ENCODE measurements around the gene LRBA. TPM values are rescaled to one million over a fixed set of nuclear protein-coding genes. Genes with fewer than 3 reads are reported as not detected.

Gene LRBA
- total RNA-seq, 1 experiment from 2014 or later = 23.0 TPM

DNA sequence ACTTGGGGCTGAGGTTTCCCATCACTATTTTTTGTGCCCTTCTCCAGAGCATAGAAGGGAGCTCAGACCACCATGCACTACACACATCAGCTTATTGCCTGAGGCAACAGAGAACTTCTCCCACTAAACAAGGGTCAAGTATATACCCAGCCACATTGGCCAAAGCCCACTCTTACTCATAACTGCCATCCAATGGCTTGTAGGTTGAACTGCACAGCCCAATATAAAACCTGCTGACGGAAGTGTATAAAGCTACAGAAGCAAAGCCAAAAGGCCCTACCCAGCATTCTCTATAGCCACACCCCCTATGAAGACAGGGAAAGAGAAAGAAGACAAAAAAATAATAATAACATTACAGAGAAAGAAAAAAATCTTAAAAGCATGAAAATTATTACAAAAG, 139.7 kb downstream of the LRBA start:
- no peak for DNase-seq (ENCODE audit: low read depth)

DNA sequence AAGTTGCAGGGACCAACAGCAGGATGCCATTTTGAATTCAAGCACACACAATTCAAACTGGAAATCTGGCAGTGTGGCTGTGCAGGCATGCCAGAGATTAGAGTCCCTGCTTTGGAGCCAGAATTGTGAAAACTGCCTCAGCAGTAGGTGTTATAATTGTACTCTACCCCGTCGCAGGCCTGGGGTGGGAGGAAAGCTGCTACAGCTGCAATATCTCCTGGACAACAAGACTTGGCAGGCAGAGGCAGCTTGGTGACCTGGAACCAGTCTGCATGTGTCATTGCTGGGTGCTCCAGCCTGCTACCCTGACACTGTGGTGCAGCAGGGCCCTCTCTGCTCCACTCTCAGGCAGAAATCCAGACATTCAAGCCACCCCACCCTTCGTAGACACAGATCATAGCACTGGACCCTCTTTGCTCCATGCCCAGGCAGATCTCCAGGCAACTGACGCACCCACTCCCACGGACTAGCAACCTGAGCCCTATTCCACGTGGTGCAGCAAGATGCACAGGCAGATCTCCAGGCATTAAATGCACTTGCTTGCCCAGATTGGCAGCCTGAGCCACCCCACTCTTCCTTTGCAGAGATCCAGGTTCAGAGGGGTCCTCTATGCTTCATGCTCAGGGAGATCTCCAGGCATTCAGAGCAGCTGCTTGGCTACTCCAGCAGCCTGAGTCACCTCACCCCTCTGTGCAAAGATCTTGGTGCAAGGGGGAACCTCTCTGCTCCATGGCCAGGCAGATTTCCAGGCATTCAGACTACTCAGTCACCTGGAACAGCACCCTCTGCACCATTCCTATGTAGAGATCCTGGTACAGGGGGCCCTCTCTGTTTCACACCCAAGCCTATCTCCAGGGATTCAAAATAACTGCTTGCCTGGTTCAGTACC, 140.5 kb downstream of the LRBA start:
- DNase-seq (ENCODE audit: low read depth) = no peak

DNA sequence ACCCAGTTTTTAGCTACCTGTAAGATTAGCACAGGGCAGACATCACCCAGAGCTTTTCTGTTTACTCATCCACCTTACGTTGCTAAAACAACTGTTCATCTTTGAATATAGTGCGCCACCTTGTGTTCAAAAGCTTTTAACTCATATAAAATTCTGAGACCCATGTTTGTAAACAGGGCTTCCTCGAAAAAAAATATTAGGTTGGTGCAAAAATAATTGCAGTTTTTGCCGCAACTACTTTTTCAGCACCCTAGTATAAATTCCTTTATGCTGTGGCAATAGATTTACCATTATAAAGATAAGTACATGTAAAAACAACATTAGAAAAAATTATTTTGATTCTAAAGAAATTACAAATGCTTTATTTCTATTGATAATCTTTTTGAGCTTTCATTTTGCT, 147.9 kb downstream of the LRBA start:
- DNase-seq (ENCODE audit: low read depth) = peak; percentile 68

DNA sequence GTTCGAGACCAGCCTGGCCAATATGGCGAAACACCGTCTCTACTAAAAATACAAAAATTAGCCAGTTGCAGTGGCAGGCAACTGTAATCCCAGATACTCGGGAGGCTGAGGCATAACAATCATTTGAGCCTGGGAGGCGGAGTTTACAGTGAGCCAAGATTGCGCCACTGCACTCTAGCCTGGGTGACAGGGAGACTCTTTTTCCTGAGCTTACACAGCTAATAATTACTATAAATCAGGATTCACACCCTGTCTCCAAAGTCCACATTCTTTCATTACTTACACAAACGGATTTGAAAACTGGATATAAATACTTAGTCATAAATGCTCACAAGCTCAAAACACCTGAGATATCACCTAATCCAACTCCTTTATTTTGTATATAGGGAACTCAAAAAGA, 151.6 kb downstream of the LRBA start:
- no peak for DNase-seq (ENCODE audit: low read depth)

DNA sequence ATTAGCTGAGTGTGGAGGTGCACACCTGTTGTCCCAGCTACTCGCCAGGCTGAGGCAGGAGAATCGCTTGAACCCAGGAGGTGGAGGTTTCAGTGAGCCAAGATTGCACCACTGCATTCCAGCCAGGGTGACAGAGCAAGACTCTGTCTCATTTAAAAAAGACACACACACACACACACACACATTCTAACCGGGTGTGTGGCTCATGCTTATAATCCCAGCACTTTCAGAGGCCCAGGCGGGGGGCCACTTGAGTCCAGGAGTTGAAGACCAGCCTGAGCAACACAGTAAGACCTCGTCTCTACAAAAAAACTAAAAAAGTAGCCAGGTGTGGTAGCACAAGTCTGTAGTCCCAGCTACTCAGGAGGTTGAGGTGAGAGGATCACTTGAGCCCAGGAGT, 152.3 kb downstream of the LRBA start:
- no peak for DNase-seq (ENCODE audit: low read depth)

DNA sequence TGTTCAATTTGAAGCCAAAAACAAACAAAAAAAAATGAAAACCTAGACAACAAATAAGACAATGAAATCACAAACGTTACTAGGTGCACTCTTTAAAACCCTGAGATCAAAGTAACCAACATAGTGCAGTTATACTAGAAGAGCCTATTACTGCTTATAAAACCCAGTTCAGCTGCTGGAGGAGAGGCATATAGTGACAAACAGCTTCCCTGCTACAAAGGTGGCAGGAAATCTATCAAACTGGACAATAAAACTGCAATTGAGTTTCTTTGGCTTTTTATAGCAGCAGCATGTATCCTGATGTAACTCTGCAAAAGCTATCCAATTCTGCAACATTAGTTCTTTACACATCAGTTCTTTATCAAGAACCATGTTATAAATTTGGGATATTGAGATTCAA, 155.6 kb downstream of the LRBA start:
- DNase-seq (ENCODE audit: low read depth) = no peak

DNA sequence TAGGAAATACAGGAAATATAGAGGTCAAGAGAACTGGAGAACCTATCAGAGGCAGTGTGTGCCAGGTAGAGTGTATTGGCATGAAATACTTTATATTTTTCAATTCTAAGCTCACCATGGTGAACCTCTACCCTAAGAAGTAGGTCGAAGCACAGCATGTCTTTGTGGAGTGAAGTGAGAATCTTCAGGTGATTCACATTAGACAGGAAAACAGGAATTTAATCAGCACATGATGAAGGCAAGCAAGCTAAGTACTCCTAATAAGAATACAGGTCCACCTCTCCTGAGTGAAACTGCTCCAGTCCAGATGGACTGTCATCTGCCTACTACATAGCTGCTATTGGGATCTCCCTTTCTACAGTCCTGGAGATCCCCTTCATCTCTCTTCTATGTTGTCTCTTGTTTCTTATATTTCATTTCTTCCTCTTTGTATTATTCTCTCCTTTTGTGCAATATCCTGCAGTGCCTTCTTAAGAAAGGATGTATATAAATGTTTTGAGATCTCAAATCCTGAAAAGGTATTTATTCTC, 159.0 kb downstream of the LRBA start:
- no peak for DNase-seq (ENCODE audit: low read depth)

DNA sequence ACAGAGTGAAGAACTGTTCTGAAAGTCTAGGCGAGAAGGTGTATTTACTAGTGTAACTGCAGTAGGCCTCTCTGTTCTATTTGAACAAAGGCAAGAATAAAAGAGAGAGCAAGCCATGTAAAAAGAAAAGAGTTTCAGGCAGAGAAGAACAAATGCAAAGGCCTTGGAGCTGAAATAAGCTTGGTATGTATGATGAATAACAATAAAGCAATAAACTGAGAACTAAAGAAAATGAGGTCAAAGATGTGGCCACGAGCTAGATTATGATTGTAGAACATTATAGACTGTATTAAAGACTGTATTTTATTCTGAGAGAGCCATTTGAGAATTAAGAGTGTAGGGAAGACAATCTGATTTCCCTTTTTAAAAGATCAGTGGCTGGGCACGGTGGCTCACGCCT, 160.5 kb downstream of the LRBA start:
- DNase-seq (ENCODE audit: low read depth) = no peak

DNA sequence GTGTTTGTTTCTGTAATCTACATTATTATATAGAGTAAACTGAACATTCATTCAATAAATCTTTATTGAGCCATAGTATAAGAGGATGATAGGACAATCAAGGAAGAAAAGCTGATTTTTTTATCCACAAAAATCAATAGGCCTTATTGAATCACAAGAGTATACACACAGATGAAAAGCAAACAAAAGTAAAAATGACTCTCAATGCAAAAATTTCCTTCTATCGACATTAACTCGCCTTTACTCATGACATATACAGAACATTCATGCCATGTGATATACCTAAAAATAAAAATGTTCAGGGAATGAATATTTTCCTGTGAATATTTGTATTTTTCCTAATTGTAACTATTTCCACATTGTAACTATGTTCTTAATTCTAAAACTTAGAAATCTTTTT, 161.2 kb downstream of the LRBA start:
- no peak for DNase-seq (ENCODE audit: low read depth)

DNA sequence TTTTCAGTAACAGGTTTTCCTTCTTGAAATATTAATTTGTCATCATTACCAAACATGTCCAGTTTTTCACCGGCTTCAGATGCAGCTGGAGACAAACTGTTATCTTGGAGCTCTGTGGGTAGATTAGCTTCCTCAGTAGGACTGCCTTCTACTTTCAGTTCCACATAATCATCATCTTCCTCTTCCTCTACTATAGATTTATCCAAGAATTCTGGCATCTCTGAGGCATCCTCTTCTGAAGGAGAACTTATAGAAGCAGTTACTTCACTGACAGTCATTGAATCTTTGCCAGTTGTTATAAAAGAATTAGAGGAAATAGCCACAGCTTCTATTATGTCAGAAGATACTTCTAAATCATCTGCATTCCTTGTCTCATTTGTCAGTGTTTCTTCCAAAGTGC, 162.9 kb downstream of the LRBA start:
- no peak for DNase-seq (ENCODE audit: low read depth)

DNA sequence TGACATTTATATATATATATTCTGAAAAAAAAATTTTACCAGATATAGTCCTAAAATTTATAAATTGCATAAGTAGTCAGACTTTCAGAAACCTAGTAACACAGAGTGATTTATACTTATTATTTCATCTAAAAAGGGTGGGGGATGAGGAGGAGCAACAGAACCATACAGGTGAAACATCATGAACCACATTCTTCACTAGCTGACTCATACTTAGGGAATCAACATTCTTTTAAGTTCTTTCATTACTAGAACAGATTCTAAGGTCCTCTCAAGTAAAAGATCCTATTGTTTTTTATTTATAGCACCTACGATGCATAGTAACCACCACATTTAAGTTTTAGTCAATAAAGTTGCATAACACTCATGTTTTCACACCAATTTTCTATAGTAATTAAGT, 166.1 kb downstream of the LRBA start:
- DNase-seq (ENCODE audit: low read depth) = peak; percentile 55

DNA sequence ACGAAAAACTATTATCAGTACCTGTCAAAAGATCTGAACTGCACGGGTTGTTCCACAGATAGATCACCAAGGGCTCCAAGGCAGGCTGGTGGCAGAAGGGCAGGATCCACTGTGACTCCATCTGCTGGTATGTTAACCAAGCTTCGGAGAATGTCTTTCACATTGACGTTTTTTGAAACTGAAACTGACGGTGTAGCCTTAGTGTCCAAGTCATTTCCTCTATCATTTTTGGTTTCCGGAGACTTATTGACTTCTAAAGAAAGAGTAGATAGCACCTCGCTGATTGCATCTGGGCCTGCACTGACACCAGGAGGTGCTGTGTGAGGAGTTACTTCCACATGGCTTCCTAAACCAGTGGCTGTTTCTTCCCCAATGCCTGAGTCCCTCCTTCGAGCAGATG, 186.9 kb downstream of the LRBA start:
- DNase-seq (ENCODE audit: low read depth) = no peak

DNA sequence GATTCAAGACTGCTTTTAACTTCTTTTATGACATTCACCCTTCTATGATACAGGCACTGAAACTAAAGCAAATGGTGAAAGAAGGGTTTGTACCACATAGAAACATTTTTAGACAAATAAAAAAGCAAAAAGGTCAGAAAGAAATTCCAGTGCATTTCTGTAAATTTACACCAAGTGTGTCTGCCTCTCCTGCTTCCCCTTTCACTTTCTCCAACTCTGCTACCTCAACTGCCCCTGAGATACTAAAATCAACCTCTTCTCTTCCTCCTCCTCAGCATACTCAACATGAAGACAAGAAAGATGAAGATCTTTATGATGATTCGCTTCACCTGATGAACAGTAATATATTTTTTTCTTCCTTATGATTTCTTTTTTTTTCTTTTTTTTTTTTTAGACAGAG, 187.9 kb downstream of the LRBA start:
- no peak for DNase-seq (ENCODE audit: low read depth)

DNA sequence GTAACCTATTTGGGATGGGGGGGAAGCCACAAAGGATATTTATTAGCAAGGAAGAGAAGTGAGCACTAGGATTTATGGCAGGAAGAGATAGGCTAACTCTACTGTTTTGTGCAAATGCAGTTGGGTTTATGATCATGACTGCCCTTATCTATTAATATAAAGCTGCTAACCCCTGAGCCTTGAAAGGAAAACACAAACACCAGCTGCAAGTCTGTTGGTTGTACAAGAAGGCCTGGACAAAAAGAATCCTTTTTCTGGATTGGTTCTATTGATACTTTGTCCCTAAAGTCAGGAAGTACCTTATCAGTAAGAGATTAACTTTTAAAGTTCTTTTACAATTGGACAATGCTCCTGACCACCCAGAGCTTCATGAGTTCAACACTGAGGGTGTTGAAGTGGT, 188.8 kb downstream of the LRBA start:
- DNase-seq (ENCODE audit: low read depth) = no peak

DNA sequence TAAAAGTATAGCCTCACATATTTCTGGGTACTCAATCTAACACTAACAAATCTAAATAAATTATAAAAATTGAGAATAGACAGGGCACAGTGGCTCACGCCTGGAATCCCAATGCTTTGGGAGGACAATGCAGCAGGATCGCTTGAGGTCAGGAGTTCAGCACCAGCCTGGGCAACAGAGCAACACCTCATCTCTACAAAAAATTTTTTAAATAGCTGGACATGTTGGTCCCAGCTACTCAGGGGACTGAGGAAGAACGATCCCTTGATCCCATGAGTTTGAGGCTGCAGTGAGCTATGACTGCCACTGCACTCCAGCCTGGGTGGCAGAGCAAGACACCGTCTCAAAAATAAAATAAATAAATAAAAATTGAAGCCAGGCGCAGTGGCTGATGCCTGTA, 192.7 kb downstream of the LRBA start:
- DNase-seq (ENCODE audit: low read depth) = no peak

DNA sequence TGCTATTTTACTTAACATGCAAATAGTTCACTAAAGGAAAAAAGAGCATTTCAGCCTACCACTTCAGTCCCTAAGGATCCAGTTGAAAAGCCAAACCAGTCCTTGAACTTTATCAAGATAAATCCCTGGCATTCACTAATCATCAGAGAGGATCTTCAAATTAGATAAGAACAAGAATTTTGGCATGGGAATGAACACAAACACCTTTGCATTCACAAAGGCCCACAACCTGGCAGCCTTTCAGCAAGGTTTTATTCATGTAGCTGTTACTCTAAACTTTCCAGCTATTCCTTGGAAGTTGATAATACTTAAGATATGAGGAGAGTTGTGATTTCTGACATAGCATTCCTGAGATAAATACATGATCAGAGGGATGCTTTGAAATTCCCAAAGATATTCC, 193.4 kb downstream of the LRBA start:
- DNase-seq (ENCODE audit: low read depth) = no peak

DNA sequence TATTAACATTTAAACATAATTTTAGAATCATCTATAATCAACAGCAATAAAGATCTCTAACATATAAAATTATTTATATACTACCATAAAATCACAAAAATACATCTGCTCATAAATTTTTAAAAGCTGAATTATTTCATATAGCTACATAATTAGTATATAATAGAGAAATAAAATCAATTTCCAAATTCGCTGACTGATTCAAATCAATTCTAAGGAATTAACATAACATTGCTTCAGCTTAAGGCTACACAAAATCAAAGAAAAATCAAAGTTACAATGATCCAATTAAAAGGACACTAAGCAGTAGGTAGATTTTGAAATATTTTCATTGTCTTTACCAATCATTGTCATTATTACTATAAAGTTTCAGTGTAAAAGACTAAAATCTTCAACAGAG, 194.7 kb downstream of the LRBA start:
- no peak for DNase-seq (ENCODE audit: low read depth)

DNA sequence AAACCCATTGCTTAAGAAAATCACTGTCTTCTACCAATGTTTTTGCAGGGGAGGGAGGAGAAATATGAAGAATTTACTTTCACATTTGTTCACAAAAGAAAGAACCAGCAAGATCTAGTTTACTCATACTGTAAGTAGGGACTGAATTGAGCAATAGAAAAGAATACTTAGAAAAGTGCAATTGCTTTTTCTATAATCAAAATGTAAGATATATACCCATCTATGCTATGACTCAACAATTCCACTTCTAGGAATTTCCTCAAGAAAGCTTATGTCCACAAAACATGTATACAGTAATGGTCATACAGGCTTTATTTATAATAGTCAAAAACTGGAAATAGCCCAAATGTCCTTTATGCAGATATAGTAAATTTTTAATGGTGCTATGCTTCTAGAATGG, 196.4 kb downstream of the LRBA start:
- DNase-seq (ENCODE audit: low read depth) = no peak

DNA sequence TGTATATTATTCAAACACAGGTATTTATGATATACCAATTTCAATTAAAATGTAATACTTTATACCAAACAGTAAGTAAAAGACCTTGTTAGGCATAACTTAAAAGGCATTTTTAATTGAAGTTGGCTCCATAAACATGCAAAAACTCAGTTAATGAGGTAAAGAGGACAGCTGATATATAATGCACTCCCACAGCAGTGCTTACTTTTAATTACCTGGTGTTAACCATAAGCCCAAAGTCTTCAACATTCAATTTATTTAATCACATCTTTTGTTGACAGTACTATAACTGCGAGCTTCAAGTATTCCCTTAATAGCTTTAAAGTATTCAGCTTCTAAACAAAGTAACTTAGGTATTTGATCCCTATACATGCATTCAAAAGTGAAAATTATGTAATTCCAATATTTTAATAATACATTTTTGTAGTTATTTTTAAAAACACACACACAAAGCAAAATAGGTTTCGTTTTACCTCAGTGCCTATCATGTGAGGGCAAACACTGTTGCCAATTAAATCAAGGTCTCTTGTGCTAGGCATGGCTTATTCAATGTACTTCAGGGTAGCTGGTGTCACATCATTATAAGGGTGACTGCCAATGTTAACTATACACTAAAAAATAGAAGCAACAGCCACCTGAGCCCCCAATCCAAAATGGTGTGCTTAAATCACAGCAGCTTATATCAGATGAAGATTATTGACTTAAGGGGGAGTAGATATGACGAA, 197.1 kb downstream of the LRBA start:
- no peak for DNase-seq (ENCODE audit: low read depth)

DNA sequence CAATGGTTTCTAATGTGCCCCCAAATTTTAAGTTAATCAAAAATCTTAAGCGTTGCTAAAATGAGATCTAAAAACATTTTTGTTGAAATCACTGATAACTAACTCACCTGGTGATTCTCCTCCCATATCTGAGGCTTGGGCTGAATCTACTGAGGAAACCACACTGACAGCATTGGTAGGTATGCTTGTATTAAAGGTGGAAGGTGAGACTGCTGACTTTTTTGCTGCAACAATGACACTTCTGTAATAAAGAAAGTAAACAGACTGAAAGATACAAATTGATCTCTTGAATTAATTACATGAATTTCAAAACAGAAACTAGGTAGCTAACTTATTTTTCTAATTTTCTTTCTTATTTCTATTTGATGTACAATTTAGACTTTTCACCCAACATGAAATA, 198.1 kb downstream of the LRBA start:
- DNase-seq (ENCODE audit: low read depth) = no peak

DNA sequence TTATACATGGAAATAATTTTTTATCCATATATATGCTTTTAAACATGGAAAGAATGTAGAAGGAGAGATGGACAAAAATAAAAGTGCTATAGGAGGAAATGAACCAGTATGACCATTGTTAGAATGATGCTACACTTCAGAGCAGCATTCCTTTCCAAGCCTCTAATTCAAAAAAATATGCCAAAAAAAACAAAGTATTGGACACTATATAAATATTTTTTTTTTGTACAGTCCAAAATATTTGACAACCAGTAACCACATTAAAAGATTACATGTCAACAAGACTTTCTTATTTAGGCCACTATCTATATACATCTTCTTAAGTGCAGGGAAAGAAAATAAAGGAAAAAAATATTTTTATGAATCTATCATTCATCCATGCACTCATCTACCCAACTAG, 198.6 kb downstream of the LRBA start:
- DNase-seq (ENCODE audit: low read depth) = no peak

DNA sequence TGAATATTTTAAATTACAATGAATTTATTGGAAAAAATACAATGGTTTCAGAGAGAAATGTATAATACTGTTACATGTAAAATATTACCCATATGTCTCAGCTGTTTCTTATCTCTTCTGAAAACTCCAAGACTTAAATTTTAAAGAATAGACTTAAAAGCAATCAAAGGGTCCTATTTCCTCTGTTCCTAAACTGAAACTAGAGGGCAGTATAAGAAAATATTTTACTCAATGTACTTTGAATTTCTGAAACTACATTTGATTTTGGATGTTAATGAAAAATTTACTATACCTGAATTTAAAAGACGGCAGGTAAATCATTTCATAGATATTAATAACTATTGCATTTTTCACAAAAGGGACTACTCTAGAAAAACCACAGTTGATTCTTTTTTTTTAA, 200.2 kb downstream of the LRBA start:
- no peak for DNase-seq (ENCODE audit: low read depth)
